ENCODE measurements around the gene FKBP6. TPM values are rescaled to one million over a fixed set of nuclear protein-coding genes. Genes with fewer than 3 reads are reported as not detected.
"Not testable (repeated sequence)": the region's sequence is repeated elsewhere in the genome, so short reads cannot be mapped to it uniquely, and the experiment has no call there.

The FKBP6 gene
- total and polyA plus RNA-seq, 3 donors from 2014 or later: 45.4 to 148 (median 60.9) TPM

DNA sequence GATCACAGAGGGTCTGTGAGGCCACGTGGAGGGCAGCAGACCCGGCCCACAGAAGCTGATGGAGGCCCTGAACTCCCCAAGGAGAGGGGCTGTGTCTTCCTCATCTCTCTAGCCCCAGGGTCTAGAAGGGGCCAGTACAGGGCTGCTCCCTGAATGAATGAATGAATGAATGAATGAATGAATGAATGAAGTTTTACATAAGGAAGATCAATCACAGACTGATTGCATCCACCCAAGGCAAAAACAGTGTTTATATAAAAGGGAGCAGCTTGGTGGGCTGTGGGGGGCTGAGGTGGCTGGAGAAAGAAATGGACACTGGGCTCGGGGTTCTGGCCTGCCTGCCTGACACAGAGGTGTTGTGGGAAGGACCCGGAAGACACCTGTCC is 14.4 kb upstream of the FKBP6 start:
- Histone ChIP-seq H3K27me3 (no peaks in the 10 kb centered on the region), H3K4me3 (no peak overlapping the region), H3K36me3 (ENCODE audit: low read depth, missing control alignments) (no peaks in the 10 kb centered on the region), H3K9me3 (no peaks in the 10 kb centered on the region), H3K4me1 (no peaks in the 10 kb centered on the region), H3K27ac (no peak overlapping the region)
- DNase-seq: no peak
- 63 to 90% methylated on average over 4 of the region's 4 CpGs for WGBS, 2 donors
- TF ChIP-seq, protein P1, sequence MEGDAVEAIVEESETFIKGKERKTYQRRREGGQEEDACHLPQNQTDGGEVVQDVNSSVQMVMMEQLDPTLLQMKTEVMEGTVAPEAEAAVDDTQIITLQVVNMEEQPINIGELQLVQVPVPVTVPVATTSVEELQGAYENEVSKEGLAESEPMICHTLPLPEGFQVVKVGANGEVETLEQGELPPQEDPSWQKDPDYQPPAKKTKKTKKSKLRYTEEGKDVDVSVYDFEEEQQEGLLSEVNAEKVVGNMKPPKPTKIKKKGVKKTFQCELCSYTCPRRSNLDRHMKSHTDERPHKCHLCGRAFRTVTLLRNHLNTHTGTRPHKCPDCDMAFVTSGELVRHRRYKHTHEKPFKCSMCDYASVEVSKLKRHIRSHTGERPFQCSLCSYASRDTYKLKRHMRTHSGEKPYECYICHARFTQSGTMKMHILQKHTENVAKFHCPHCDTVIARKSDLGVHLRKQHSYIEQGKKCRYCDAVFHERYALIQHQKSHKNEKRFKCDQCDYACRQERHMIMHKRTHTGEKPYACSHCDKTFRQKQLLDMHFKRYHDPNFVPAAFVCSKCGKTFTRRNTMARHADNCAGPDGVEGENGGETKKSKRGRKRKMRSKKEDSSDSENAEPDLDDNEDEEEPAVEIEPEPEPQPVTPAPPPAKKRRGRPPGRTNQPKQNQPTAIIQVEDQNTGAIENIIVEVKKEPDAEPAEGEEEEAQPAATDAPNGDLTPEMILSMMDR (IDR thresholded peaks at IDR 0.05): no peak
- no peak for TF ChIP-seq POLR2A (IDR thresholded peaks at IDR 0.05)
- intact Hi-C loops (cut with DNase I; ENCODE audit: low total_unique reads): no loop called here

DNA sequence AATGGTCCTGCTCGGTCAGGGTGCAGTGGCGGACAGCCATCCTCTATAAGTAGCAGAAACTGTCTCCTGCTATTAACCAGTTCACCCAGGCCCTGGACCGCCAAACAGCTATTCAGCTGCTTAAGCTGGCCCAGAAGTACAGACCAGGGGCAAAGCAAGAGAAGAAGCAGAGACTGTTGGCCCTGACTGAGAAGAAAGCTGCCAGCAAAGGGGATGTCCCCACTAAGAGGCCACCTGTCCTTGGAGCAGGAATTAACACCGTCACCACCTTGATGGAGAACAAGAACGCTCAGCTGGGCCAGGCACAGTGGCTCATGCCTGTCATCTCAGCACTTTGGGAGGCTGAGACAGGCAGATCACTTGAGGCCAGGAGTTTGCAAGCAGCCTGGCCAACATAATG is 13.7 kb upstream of the FKBP6 start:
- H3K27me3 ChIP-seq: no peaks in the 10 kb centered on the region
- 83 to 86% methylated on average over 4 to 5 of the region's 5 CpGs for WGBS, 2 donors
- no peaks in the 10 kb centered on the region for H3K36me3 ChIP-seq (ENCODE audit: low read depth, missing control alignments)
- TF ChIP-seq POLR2A (IDR thresholded peaks at IDR 0.05): no peak
- TF ChIP-seq, protein P1 (IDR thresholded peaks at IDR 0.05): no peak
- H3K4me1 ChIP-seq: no peaks in the 10 kb centered on the region
- DNase-seq: no peak
- no peak overlapping the region for H3K27ac ChIP-seq
- intact Hi-C loops (cut with DNase I; ENCODE audit: low total_unique reads): no loop called here
- no peak overlapping the region for H3K4me3 ChIP-seq
- H3K9me3 ChIP-seq: no peaks in the 10 kb centered on the region

GRCh38 chr7:73316521-73316920 is 11.4 kb upstream of the FKBP6 start:
- no peak for DNase-seq
- intact Hi-C loops (cut with DNase I; ENCODE audit: low total_unique reads): no loop called here
- H3K9me3 ChIP-seq: no peaks in the 10 kb centered on the region
- TF ChIP-seq, protein P1 (IDR thresholded peaks at IDR 0.05): no peak
- no peak for TF ChIP-seq POLR2A (IDR thresholded peaks at IDR 0.05)
- H3K27me3 ChIP-seq: no peaks in the 10 kb centered on the region
- H3K4me3 ChIP-seq: no peak overlapping the region
- H3K36me3 ChIP-seq (ENCODE audit: low read depth, missing control alignments): no peaks in the 10 kb centered on the region
- 87 to 92% methylated on average over 8 to 9 of the region's 9 CpGs for WGBS, 2 donors
- no peak overlapping the region for H3K27ac ChIP-seq
- peaks cover 5% of the 10 kb centered on the region for H3K4me1 ChIP-seq

GRCh38 chr7:73318656-73319204 is 9.2 kb upstream of the FKBP6 start:
- H3K4me1 ChIP-seq; intact Hi-C loops (cut with DNase I; ENCODE audit: low total_unique reads): not testable (repeated sequence)
- WGBS, 2 donors: 77 to 81% methylated on average over 9 to 18 of the region's 18 CpGs

DNA sequence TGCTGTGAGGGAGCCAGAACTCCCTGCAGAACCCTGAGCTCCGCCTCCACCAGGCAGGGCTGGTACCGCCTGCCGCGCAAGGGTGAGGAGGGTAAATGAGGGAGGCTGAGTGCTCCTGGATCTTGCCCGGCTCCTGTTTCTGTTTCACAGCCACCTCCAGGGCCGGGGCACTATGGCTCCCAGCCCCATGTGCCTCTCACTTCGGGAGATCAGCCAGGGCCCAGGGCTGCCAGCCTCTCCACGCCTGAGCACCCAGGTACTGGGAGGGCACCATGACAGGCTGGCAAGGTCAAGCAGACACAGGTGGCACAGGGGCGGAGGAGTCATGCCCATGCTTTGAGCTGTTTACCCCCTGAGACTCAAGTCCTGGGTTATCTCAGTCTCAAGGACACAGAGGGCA is 8.4 kb upstream of the FKBP6 start:
- H3K4me1 ChIP-seq: peaks cover 10% of the 10 kb centered on the region
- H3K4me3 ChIP-seq; H3K9me3 ChIP-seq; H3K36me3 ChIP-seq (ENCODE audit: low read depth, missing control alignments); H3K27me3 ChIP-seq; H3K27ac ChIP-seq; intact Hi-C loops (cut with DNase I; ENCODE audit: low total_unique reads): not testable (repeated sequence)
- WGBS, 2 donors: 39% methylated on average over 9 of the region's 9 CpGs; no CpG with 5 or more reads in 1 of the 2 donors
- DNase-seq: peak; percentile 43

More at GRCh38 chr7:73318656-73319204, 9.2 kb upstream of the FKBP6 start:
- H3K4me3 ChIP-seq; H3K9me3 ChIP-seq; H3K27ac ChIP-seq; H3K27me3 ChIP-seq; DNase-seq; H3K36me3 ChIP-seq (ENCODE audit: low read depth, missing control alignments): not testable (repeated sequence)

GRCh38 chr7:73320009-73320408 is 8.0 kb upstream of the FKBP6 start:
- H3K27me3 ChIP-seq; H3K4me3 ChIP-seq; H3K27ac ChIP-seq; H3K36me3 ChIP-seq (ENCODE audit: low read depth, missing control alignments); intact Hi-C loops (cut with DNase I; ENCODE audit: low total_unique reads); H3K9me3 ChIP-seq: not testable (repeated sequence)
- 61 to 68% methylated on average over 8 to 9 of the region's 9 CpGs for WGBS, 2 donors
- peaks cover 10% of the 10 kb centered on the region for H3K4me1 ChIP-seq
- DNase-seq: peak; percentile 56

GRCh38 chr7:73323434-73324080 is 4.4 kb upstream of the FKBP6 start:
- H3K36me3 ChIP-seq (ENCODE audit: low read depth, missing control alignments); H3K27ac ChIP-seq; H3K27me3 ChIP-seq; H3K4me3 ChIP-seq; DNase-seq; H3K9me3 ChIP-seq; intact Hi-C loops (cut with DNase I; ENCODE audit: low total_unique reads): not testable (repeated sequence)
- H3K4me1 ChIP-seq: peaks cover 10% of the 10 kb centered on the region
- 69 to 85% methylated on average over 5 of the region's 5 CpGs for WGBS, 2 donors
